Naive thymus-derived CD4-positive, alpha-beta T cell (primary cell): ENCODE results near the gene HLA-DPA1. TPM values are rescaled to one million over a fixed set of nuclear protein-coding genes. Genes with fewer than 3 reads are reported as not detected.

Experiments
- ATAC-seq: fragments of 150-1000 bp; cut with Tn5 transposase; 2 replicates; pipeline ENCODE4 v1.10.0; 2021; ENCODE audit warnings: mild to moderate bottlenecking, moderate library complexity
- CTCF ChIA-PET: fragments of 350-600 bp; sonication (Branson Sonifier 250); formaldehyde crosslinking; loops from one replicate; lab custom pipeline; 2021; ENCODE audit warnings: antibody characterized with exemption; lab: Charles Lee
- POLR2A ChIA-PET: fragments of 350-600 bp; sonication (Branson Sonifier 250); formaldehyde crosslinking; loops from one replicate; lab custom pipeline; 2021; ENCODE audit warnings: antibody characterized with exemption, inconsistent platforms; lab: Charles Lee
- DNase-seq, 9 donors: peaks; one replicate each; pipeline versions ENCODE4 v3.0.0 to v3.0.0-alpha.2; 2020 to 2022; ENCODE audit warnings: mixed read lengths in 1 of 9
- H3K27ac ChIP-seq: one replicate; pipeline ENCODE4 v1.7.0; 2013; ENCODE audit warnings: mild to moderate bottlenecking, low read depth, low read length, moderate library complexity
- H3K27me3 ChIP-seq, 2 donors: one replicate each; pipeline ENCODE4 v1.7.0; 2013; ENCODE audit warnings: low read length in 2 of 2, mild to moderate bottlenecking in 2 of 2, moderate library complexity in 2 of 2; ENCODE audit not compliant: control insufficient read depth in 2 of 2, insufficient read depth in 2 of 2
- H3K36me3 ChIP-seq, 3 experiments: 1 replicate in 2 of 3; 2 replicates in 1 of 3; pipeline ENCODE4 v1.7.0; 2013; ENCODE audit warnings: low read length in 3 of 3, mild to moderate bottlenecking in 3 of 3, moderate library complexity in 1 of 3; ENCODE audit not compliant: insufficient read depth in 3 of 3, control insufficient read depth in 2 of 3
- H3K4me1 ChIP-seq, 2 donors: one replicate each; pipeline ENCODE4 v1.7.0; 2013; ENCODE audit warnings: low read length in 2 of 2, mild to moderate bottlenecking in 2 of 2, moderate library complexity in 1 of 2; ENCODE audit not compliant: control insufficient read depth in 2 of 2, insufficient read depth in 2 of 2
- H3K4me3 ChIP-seq: 2 replicates; pipeline ENCODE4 v1.7.0; 2013; ENCODE audit warnings: mild to moderate bottlenecking, low read length
- H3K9me3 ChIP-seq, 3 experiments: 1 replicate in 2 of 3; 2 replicates in 1 of 3; pipeline ENCODE4 v1.7.0; 2013; ENCODE audit warnings: low read length in 3 of 3; ENCODE audit not compliant: control insufficient read depth in 2 of 3
- H3K27ac Mint-ChIP-seq, 9 donors: one replicate each; pipeline ENCODE4 v1.8.0; 2020 to 2022; ENCODE audit warnings: mixed read lengths in 9 of 9, mild to moderate bottlenecking in 8 of 9, moderate library complexity in 5 of 9, inconsistent platforms in 2 of 9
- H3K27me3 Mint-ChIP-seq, 5 donors: one replicate each; pipeline ENCODE4 v1.8.0; 2021 to 2022; ENCODE audit warnings: mixed read lengths in 5 of 5, mild to moderate bottlenecking in 1 of 5
- H3K36me3 Mint-ChIP-seq, 5 donors: one replicate each; pipeline ENCODE4 v1.8.0; 2020 to 2022; ENCODE audit warnings: mixed read lengths in 5 of 5, mild to moderate bottlenecking in 3 of 5, inconsistent platforms in 1 of 5
- H3K4me1 Mint-ChIP-seq, 7 donors: one replicate each; pipeline ENCODE4 v1.8.0; 2020 to 2022; ENCODE audit warnings: mixed read lengths in 7 of 7, mild to moderate bottlenecking in 3 of 7, inconsistent platforms in 1 of 7
- H3K4me3 Mint-ChIP-seq, 10 donors: one replicate each; pipeline ENCODE4 v1.8.0; 2020 to 2022; ENCODE audit warnings: mild to moderate bottlenecking in 10 of 10, mixed read lengths in 10 of 10, moderate library complexity in 6 of 10, inconsistent platforms in 2 of 10
- H3K9me3 Mint-ChIP-seq, 11 donors: one replicate each; pipeline ENCODE4 v1.8.0; 2020 to 2022; ENCODE audit warnings: mixed read lengths in 11 of 11, mild to moderate bottlenecking in 4 of 11, inconsistent platforms in 1 of 11, moderate library complexity in 1 of 11
- intact Hi-C, 2 donors: fragments of 100-400 bp; cut with micrococcal nuclease; formaldehyde crosslinking; loops; one replicate each; pipeline ENCODE4 v1.15.1; 2023
- polyA plus RNA-seq, 2 donors: library from polyadenylated mRNA; unstranded; fragments of 300-500 nt; fragmentation: Illumina TruSeq; gene quantifications; one replicate each; pipeline ENCODE4 v1.2.3, GENCODE V29; 2021
- total RNA-seq, 6 experiments: library from RNA in 5 of 6; stranded (reverse) in 5 of 6; gene quantifications; 1 replicate in 5 of 6; 2 replicates in 1 of 6; pipeline ENCODE4 v1.2.3 and lab custom pipeline; 2021 to 2026

Gene HLA-DPA1
- total and polyA plus RNA-seq, 7 experiments from 2014 or later = 20.2 to 295 (median 45.6) TPM

GRCh38 chr6:33078919-33079521, 5.6 kb upstream of the HLA-DPA1 start:
- Mint-ChIP-seq H3K9me3 (peaks cover 0 to 1% (median 0%) of the 10 kb centered on the region in 11 donors), H3K27ac (peak overlapping the region in 2 of 9 donors; percentile 10 to 28), H3K36me3 (peaks cover 0 to 15% (median 0%) of the 10 kb centered on the region in 5 donors), H3K27me3 (peaks cover 0 to 11% (median 0%) of the 10 kb centered on the region in 5 donors), H3K4me1 (peaks cover 27 to 57% (median 44%) of the 10 kb centered on the region in 7 donors), H3K4me3 (peak overlapping the region in 1 of 10 donors; percentile 3)
- H3K27me3 ChIP-seq = no peaks in the 10 kb centered on the region
- H3K27ac ChIP-seq = no peak overlapping the region
- no peaks in the 10 kb centered on the region for H3K9me3 ChIP-seq
- no peak for DNase-seq
- H3K36me3 ChIP-seq = no peaks in the 10 kb centered on the region
- ChIA-PET POLR2A (no interaction called here), CTCF (no interaction called here)
- no peak for ATAC-seq
- no peak overlapping the region for H3K4me3 ChIP-seq
- H3K4me1 ChIP-seq = peaks cover 5 to 31% of the 10 kb centered on the region in 2 donors
- intact Hi-C loops = loop anchor here in 1 of 2 donors (10.0 kb wide), 1 partner anchor 184 kb away; no protein-coding TSS in a partner anchor

- Mint-ChIP-seq H3K4me1 (peaks cover 31 to 61% (median 48%) of the 10 kb centered on the region in 7 donors), H3K27me3 (peaks cover 0 to 11% (median 2%) of the 10 kb centered on the region in 5 donors), H3K36me3 (peaks cover 0 to 15% (median 0%) of the 10 kb centered on the region in 5 donors), H3K4me3 (peak overlapping the region in 2 of 10 donors; percentile 3 to 88), H3K9me3 (peaks cover 0 to 1% (median 0%) of the 10 kb centered on the region in 11 donors), H3K27ac (peak overlapping the region in 1 of 9 donors; percentile 10)
- H3K9me3 ChIP-seq = no peaks in the 10 kb centered on the region
- H3K27ac ChIP-seq = no peak overlapping the region
- ChIA-PET POLR2A (interaction anchor here (0.5 kb wide), 1 partner anchor 171 kb away, joined by 3 read pairs; no protein-coding TSS in a partner anchor), CTCF (no interaction called here)
- intact Hi-C loops = loop anchor here in 1 of 2 donors (10.0 kb wide), 1 partner anchor 184 kb away; no protein-coding TSS in a partner anchor
- H3K36me3 ChIP-seq = no peaks in the 10 kb centered on the region
- no peaks in the 10 kb centered on the region for H3K27me3 ChIP-seq
- DNase-seq = no peak
- ATAC-seq = no peak
- H3K4me1 ChIP-seq = peaks cover 5 to 31% of the 10 kb centered on the region in 2 donors
- no peak overlapping the region for H3K4me3 ChIP-seq
Measured at GRCh38 chr6:33078442-33078841, 5.0 kb upstream of the HLA-DPA1 start.

- ATAC-seq = no peak
- peaks cover 35 to 63% (median 50%) of the 10 kb centered on the region in 7 donors for H3K4me1 Mint-ChIP-seq
- Histone ChIP-seq H3K9me3 (no peaks in the 10 kb centered on the region), H3K4me1 (peaks cover 5 to 32% of the 10 kb centered on the region in 2 donors), H3K36me3 (no peaks in the 10 kb centered on the region), H3K27me3 (no peaks in the 10 kb centered on the region), H3K27ac (no peak overlapping the region), H3K4me3 (peak overlapping the region; percentile 3)
- peak overlapping the region in 1 of 9 donors; percentile 50 for H3K27ac Mint-ChIP-seq
- DNase-seq = no peak
- POLR2A ChIA-PET = interaction anchor here (0.5 kb wide), 1 partner anchor 171 kb away, joined by 3 read pairs; no protein-coding TSS in a partner anchor
- CTCF ChIA-PET = no interaction called here
- H3K9me3 Mint-ChIP-seq = peaks cover 0 to 1% (median 0%) of the 10 kb centered on the region in 11 donors
- peak overlapping the region in 6 of 10 donors; percentile 7 to 88 (median 49) for H3K4me3 Mint-ChIP-seq
- intact Hi-C loops = loop anchor here in 1 of 2 donors (10.0 kb wide), 1 partner anchor 183 kb away; no protein-coding TSS in a partner anchor
- H3K36me3 Mint-ChIP-seq = peaks cover 0 to 13% (median 0%) of the 10 kb centered on the region in 5 donors
- H3K27me3 Mint-ChIP-seq = peaks cover 0 to 11% (median 2%) of the 10 kb centered on the region in 5 donors
Measured at GRCh38 chr6:33077908-33078307, 4.5 kb upstream of the HLA-DPA1 start.

GRCh38 chr6:33076406-33076934, 3.0 kb upstream of the HLA-DPA1 start:
- peak overlapping the region; percentile 74 for H3K4me3 ChIP-seq
- ChIA-PET CTCF (no interaction called here), POLR2A (interaction anchor here (0.5 kb wide), 1 partner anchor 44 kb away, joined by 3 read pairs; no protein-coding TSS in a partner anchor)
- Mint-ChIP-seq H3K27ac (peak overlapping the region in 8 of 9 donors; percentile 32 to 93 (median 70)), H3K4me3 (peak overlapping the region; percentile 60 to 91 (median 84)), H3K27me3 (peaks cover 0 to 11% (median 2%) of the 10 kb centered on the region in 5 donors), H3K36me3 (peaks cover 0 to 7% (median 0%) of the 10 kb centered on the region in 5 donors), H3K4me1 (peaks cover 34 to 71% (median 51%) of the 10 kb centered on the region in 7 donors), H3K9me3 (peaks cover 0 to 1% (median 0%) of the 10 kb centered on the region in 11 donors)
- intact Hi-C loops = loop anchor here in 1 of 2 donors (10.0 kb wide), 1 partner anchor 182 kb away; no protein-coding TSS in a partner anchor
- no peaks in the 10 kb centered on the region for H3K36me3 ChIP-seq
- H3K4me1 ChIP-seq = peaks cover 5 to 37% of the 10 kb centered on the region in 2 donors
- peak overlapping the region; percentile 76 for H3K27ac ChIP-seq
- no peaks in the 10 kb centered on the region for H3K27me3 ChIP-seq
- ATAC-seq = no peak
- H3K9me3 ChIP-seq = no peaks in the 10 kb centered on the region
- DNase-seq = no peak

- intact Hi-C loops = loop anchor here in 1 of 2 donors (10.0 kb wide), 1 partner anchor 181 kb away; no protein-coding TSS in a partner anchor
- ATAC-seq (peak; percentile 94), DNase-seq (peak in 7 of 9 donors; percentile 53 to 83 (median 67))
- Mint-ChIP-seq H3K4me1 (peaks cover 34 to 71% (median 54%) of the 10 kb centered on the region in 7 donors), H3K4me3 (peak within 1 kb of the TSS; percentile 60 to 91 (median 84)), H3K9me3 (peaks cover 0 to 1% (median 0%) of the 10 kb centered on the region in 11 donors), H3K36me3 (peaks cover 0 to 3% (median 0%) of the 10 kb centered on the region in 5 donors), H3K27ac (peak within 1 kb of the TSS; percentile 32 to 93 (median 76)), H3K27me3 (peaks cover 0 to 11% (median 2%) of the 10 kb centered on the region in 5 donors)
- no peaks in the 10 kb centered on the region for H3K9me3 ChIP-seq
- H3K27ac ChIP-seq = peak within 1 kb of the TSS; percentile 76
- H3K4me1 ChIP-seq = peaks cover 5 to 44% of the 10 kb centered on the region in 2 donors
- POLR2A ChIA-PET = interaction anchor here (0.5 to 0.9 kb wide), 2 partner anchors 44 to 104 kb away, joined by 3 to 5 read pairs; no protein-coding TSS in a partner anchor
- CTCF ChIA-PET = interaction anchor here (0.9 kb wide), 1 partner anchor 62 kb away, joined by 3 read pairs; no protein-coding TSS in a partner anchor
- H3K36me3 ChIP-seq = no peaks in the 10 kb centered on the region
- H3K27me3 ChIP-seq = no peaks in the 10 kb centered on the region
- H3K4me3 ChIP-seq = peak within 1 kb of the TSS; percentile 74
Measured at GRCh38 chr6:33075568-33076405, 2.3 kb upstream of the HLA-DPA1 start, which contains the start of gene HLA-DPB1. Gene HLA-DPB1 (plus strand): TSS chr6:33075990. CDS start chr6:33076042, 52 bp downstream.
